GM12873 (cell line): ENCODE data around the gene ATG16L1.

ENCODE experiments used
- TF ChIP-seq, protein P1 (sequence below): IDR thresholded peaks from 2 replicates; pipeline ENCODE4 v1.5.1; 2012; ENCODE audit warnings: low read depth, mild to moderate bottlenecking, moderate library complexity, low read length, control low read depth; ENCODE audit not compliant: insufficient read depth; ENCODE audit errors: missing control alignments

Gene ATG16L1

DNA sequence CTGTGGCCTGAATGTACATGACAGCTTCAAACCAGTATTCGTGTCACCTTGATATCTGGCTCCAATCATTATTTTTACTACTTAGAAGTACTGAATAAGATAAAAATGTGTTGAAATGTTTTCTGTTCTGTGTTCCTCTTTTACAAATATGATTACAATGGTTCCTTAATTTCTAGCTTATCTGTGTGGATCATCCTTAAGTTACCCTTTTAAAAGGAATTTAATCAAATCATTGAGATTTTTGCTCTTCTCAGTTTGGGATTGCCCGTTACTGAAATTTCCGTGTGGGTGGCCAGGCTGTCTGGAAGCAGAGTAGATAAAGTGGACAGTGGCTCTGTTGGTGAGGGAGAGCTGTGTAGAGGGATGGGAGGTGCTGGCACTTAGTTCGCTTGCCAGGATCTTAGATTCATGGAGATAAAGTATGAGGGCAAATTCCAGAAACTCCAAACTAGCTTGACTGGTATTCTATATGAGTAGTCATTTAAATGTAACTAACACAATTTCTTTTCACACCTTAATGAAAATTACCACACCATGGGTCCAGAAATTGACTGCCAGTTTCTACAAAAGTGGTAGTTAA lies 28.7 kb downstream of the ATG16L1 start:
- TF ChIP-seq, protein P1, sequence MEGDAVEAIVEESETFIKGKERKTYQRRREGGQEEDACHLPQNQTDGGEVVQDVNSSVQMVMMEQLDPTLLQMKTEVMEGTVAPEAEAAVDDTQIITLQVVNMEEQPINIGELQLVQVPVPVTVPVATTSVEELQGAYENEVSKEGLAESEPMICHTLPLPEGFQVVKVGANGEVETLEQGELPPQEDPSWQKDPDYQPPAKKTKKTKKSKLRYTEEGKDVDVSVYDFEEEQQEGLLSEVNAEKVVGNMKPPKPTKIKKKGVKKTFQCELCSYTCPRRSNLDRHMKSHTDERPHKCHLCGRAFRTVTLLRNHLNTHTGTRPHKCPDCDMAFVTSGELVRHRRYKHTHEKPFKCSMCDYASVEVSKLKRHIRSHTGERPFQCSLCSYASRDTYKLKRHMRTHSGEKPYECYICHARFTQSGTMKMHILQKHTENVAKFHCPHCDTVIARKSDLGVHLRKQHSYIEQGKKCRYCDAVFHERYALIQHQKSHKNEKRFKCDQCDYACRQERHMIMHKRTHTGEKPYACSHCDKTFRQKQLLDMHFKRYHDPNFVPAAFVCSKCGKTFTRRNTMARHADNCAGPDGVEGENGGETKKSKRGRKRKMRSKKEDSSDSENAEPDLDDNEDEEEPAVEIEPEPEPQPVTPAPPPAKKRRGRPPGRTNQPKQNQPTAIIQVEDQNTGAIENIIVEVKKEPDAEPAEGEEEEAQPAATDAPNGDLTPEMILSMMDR = no peak

DNA sequence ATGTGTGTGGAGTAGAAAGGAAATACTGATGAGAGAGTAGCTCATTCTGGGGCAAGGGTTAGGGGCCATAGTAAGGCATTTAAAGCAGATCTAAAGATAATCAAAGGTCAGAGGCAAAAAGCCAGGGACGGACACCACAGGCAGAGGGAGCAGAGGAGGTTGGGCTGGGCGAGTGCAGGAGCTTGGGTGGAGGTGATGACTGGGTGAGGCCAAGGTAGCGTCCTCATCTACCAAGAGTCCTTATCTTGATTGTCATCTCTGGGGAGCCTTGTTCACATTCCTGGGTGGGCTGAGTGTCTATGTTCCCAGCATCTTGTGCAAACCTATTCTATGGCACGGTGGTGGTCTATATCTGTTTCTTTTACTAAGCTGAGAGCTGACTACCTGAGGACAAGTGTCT lies 30.1 kb downstream of the ATG16L1 start:
- TF ChIP-seq, protein P1 = no peak

DNA sequence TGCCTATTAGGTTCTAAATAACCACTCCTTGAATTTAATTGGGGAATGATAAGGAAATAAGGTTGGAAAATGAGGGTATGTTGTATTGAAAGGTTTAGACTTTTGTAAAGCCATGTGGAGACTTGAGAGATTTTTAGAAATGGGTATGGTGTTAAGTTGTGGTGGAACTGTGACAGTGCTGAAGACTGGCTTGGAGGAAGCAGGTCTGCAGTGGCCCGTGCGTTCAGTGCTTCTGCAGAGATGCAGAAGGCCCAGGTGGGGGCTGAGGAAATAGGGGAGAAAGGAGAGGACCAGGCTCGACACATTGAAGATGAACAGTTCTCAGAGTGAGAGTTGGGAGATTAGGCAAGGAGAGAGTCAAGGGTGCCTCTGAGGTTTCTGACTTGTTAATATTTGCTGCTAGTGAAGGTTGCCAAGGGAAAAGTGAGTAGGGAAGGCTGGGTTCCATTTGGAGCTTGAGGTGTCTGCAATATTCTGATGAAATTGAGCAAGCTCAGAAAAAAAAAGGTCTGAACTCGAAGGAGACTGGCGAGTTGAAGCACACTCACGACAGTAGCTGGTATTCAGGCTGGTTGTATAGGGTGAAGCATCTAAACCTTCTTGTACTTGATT lies 30.6 kb downstream of the ATG16L1 start:
- TF ChIP-seq, protein P1 = no peak

DNA sequence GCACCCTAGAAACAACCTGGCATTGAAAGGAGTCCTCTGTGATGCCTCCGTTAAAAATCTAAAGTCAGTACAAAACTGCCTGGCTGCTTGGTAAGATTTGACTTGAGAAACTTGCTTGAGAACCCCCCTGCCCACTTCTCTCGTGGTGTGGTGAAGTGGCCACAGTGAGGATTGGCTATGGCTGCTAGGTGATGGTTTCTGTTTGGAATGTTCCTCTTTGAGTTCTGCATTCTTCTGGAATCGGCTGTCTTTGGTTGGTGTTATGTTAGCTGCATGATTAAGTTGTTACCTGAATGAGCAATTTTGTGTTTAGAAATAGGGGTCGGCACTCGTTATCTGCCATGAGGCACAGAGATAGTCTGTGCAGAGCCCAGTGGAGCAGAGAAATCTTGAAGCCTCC lies 34.4 kb downstream of the ATG16L1 start:
- TF ChIP-seq, protein P1 = no peak

DNA sequence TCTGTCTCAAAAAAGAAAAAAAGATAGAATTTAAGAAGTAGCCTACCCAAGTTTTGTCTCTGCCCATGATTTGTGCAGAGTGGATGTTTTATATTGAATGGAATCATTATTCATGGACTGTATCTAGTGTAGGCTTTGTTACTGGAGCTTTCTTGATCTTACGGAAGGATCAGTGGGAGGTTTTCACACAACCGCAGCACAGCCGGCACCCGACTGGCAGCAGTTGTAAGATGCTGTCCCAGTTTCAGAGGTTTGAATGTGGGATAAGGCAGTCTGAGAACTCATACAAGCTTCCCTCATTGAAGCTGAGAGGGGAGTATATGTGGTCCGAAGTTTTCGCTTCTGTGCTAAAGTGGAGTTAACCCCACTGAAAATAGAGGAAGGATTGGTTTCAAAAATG lies 36.4 kb downstream of the ATG16L1 start:
- TF ChIP-seq, protein P1 = no peak

DNA sequence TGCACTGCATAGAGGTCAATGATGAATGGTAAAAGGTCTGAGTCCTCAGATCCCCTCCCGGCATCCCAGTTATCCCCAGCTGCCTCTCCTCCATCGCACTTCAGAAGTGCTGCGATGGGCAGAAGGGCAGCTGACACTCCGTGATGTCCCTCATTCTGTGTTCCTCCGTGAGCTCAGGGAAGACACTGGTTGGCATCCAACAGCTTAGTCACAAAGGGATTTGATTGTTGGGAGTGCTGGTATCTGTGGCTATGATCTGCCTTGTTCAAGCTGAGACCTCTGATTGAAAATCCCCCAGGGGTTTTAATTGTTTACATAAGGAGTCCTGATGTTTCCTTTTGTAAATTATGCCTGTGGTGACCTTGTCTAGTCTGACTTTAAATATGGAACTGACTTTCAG lies 37.2 kb downstream of the ATG16L1 start:
- TF ChIP-seq, protein P1 = no peak

DNA sequence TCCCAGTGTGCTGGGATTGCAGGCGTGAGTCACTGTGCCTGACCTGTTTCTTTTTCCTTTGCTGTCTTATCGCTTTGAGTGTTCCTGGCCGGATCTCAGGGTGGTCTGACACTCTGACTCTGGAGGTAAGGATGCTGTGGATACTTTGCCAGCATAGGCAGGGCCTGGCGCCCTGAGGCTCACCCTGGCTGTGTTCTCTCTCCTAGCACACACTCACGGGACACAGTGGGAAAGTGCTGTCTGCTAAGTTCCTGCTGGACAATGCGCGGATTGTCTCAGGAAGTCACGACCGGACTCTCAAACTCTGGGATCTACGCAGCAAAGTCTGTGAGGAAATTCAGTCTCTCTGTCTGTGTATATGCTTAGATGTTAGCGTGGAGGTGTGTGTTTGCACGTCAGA lies 38.2 kb downstream of the ATG16L1 start:
- TF ChIP-seq, protein P1 = no peak
